ENCODE results near the gene RAD51B. TPM values are rescaled to one million over a fixed set of nuclear protein-coding genes. Genes with fewer than 3 reads are reported as not detected.

RAD51B gene
- polyA plus RNA-seq, 3 donors: 3.6 to 11.6 (median 9.4) TPM

DNA sequence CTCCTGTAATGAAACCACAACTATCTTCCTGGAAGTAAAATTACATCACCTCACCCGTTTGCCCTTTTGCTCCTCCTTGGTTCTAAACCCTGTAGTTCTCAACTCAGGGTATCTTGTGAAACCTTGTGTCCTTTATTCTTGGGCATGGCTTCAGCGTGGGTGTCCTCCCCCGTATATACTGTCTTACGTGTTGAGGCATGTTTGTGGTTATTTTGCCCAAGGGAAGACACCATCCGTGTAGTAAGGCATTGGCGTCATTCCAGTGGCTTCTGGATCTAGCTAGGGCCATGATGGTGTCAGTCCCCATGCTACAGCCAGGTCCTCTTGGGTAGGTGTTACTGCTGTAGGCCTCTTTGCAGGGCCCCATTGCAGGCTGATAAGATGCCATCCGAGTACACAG lies 857.9 kb downstream of the RAD51B start:
- H3K4me2 ChIP-seq (replicated peaks; ENCODE audit: extremely low read depth, low read length, poor library complexity, severe bottlenecking): no peak overlapping the region
- Mint-ChIP-seq H3K27me3 (ENCODE audit: low read depth in 3 of 3) (peaks cover 0 to 2% (median 0%) of the 10 kb centered on the region in 3 donors), H3K4me3 (no peak overlapping the region), H3K27ac (no peak overlapping the region), H3K4me1 (peaks cover 52% of the 10 kb centered on the region), H3K36me3 (peaks cover 5 to 6% of the 10 kb centered on the region in 2 donors), H3K9me3 (peaks cover 0 to 3% (median 0%) of the 10 kb centered on the region in 7 donors)
- no peaks in the 10 kb centered on the region for H3K9me3 ChIP-seq (replicated peaks in 1 of 2; ENCODE audit: control insufficient read depth in 1 of 2, insufficient read depth in 1 of 2, low read length in 2 of 2)
- H3K4me3 ChIP-seq (replicated peaks in 1 of 3; ENCODE audit: low read depth in 2 of 3, low read length in 3 of 3): no peak overlapping the region
- peaks cover 35 to 46% of the 10 kb centered on the region in 2 donors for H3K4me1 ChIP-seq (ENCODE audit: control insufficient read depth in 1 of 2, insufficient read depth in 2 of 2, low read length in 2 of 2)
- no peaks in the 10 kb centered on the region for H3K27me3 ChIP-seq (ENCODE audit: control insufficient read depth in 2 of 2, insufficient read depth in 2 of 2, low read length in 2 of 2)
- no peak overlapping the region for H3K27ac ChIP-seq (ENCODE audit: low read depth in 1 of 2, low read length in 2 of 2)
- no peaks in the 10 kb centered on the region for H3K36me3 ChIP-seq (replicated peaks in 1 of 2; ENCODE audit: control insufficient read depth in 1 of 2, insufficient read depth in 2 of 2, low read length in 2 of 2)
- H3K9ac ChIP-seq (ENCODE audit: insufficient read depth, low read length, poor library complexity, severe bottlenecking): no peak overlapping the region
- intact Hi-C loops (cut with micrococcal nuclease): no loop called here
- TF ChIP-seq, protein P1, sequence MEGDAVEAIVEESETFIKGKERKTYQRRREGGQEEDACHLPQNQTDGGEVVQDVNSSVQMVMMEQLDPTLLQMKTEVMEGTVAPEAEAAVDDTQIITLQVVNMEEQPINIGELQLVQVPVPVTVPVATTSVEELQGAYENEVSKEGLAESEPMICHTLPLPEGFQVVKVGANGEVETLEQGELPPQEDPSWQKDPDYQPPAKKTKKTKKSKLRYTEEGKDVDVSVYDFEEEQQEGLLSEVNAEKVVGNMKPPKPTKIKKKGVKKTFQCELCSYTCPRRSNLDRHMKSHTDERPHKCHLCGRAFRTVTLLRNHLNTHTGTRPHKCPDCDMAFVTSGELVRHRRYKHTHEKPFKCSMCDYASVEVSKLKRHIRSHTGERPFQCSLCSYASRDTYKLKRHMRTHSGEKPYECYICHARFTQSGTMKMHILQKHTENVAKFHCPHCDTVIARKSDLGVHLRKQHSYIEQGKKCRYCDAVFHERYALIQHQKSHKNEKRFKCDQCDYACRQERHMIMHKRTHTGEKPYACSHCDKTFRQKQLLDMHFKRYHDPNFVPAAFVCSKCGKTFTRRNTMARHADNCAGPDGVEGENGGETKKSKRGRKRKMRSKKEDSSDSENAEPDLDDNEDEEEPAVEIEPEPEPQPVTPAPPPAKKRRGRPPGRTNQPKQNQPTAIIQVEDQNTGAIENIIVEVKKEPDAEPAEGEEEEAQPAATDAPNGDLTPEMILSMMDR (IDR thresholded peaks at IDR 0.05): no peak
- WGBS (ENCODE audit: insufficient coverage): 86% methylated on average over 6 of the region's 7 CpGs
- H2AFZ ChIP-seq (ENCODE audit: insufficient read depth, low read depth, low read length, poor library complexity, severe bottlenecking): no peak overlapping the region
- DNase-seq: no peak
- H4K20me1 ChIP-seq (ENCODE audit: insufficient read depth, low read length): no peaks in the 10 kb centered on the region
- no peaks in the 10 kb centered on the region for H3K79me2 ChIP-seq (ENCODE audit: insufficient read depth, low read length)

DNA sequence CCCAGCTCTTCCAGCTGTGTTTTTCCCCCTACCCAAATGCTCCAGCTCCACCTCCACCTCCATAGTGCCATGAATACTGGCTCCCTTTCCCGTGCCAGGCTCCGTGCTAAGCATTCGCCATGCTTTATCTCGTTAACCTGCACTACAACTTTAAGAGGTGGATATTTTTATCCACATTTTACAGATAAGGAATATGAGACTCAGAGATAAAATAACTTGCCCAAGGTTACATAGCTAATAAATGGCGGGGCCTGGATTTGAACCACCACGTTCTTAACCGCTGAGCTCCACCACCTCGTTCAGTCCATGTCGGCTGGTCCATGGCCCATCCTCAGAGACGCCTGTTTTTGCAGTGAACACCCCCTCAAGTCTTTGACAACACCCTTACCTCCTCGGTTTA lies 858.3 kb downstream of the RAD51B start:
- 90% methylated on average over 2 of the region's 11 CpGs for WGBS (ENCODE audit: insufficient coverage)
- DNase-seq: no peak
- intact Hi-C loops (cut with micrococcal nuclease): no loop called here
- Histone ChIP-seq H3K4me2 (replicated peaks; ENCODE audit: extremely low read depth, low read length, poor library complexity, severe bottlenecking) (no peak overlapping the region), H3K79me2 (ENCODE audit: insufficient read depth, low read length) (no peaks in the 10 kb centered on the region), H3K36me3 (replicated peaks in 1 of 2; ENCODE audit: control insufficient read depth in 1 of 2, insufficient read depth in 2 of 2, low read length in 2 of 2) (no peaks in the 10 kb centered on the region), H3K27ac (ENCODE audit: low read depth in 1 of 2, low read length in 2 of 2) (no peak overlapping the region), H3K9ac (ENCODE audit: insufficient read depth, low read length, poor library complexity, severe bottlenecking) (no peak overlapping the region), H4K20me1 (ENCODE audit: insufficient read depth, low read length) (no peaks in the 10 kb centered on the region), H3K4me3 (replicated peaks in 1 of 3; ENCODE audit: low read depth in 2 of 3, low read length in 3 of 3) (no peak overlapping the region), H3K9me3 (replicated peaks in 1 of 2; ENCODE audit: control insufficient read depth in 1 of 2, insufficient read depth in 1 of 2, low read length in 2 of 2) (no peaks in the 10 kb centered on the region), H3K27me3 (ENCODE audit: control insufficient read depth in 2 of 2, insufficient read depth in 2 of 2, low read length in 2 of 2) (no peaks in the 10 kb centered on the region), H2AFZ (ENCODE audit: insufficient read depth, low read depth, low read length, poor library complexity, severe bottlenecking) (no peak overlapping the region), H3K4me1 (ENCODE audit: control insufficient read depth in 1 of 2, insufficient read depth in 2 of 2, low read length in 2 of 2) (peaks cover 38 to 50% of the 10 kb centered on the region in 2 donors)
- Mint-ChIP-seq H3K27ac (peak overlapping the region in 1 of 7 donors; percentile 82), H3K36me3 (peaks cover 5 to 6% of the 10 kb centered on the region in 2 donors), H3K27me3 (ENCODE audit: low read depth in 3 of 3) (peaks cover 0 to 2% (median 0%) of the 10 kb centered on the region in 3 donors), H3K4me3 (no peak overlapping the region), H3K9me3 (peaks cover 0 to 3% (median 0%) of the 10 kb centered on the region in 7 donors), H3K4me1 (peaks cover 51% of the 10 kb centered on the region)
- TF ChIP-seq, protein P1 (IDR thresholded peaks at IDR 0.05): no peak
